Measurements from ENCODE around the gene AP4B1. TPM values are rescaled to one million over a fixed set of nuclear protein-coding genes. Genes with fewer than 3 reads are reported as not detected.
A peak's percentile ranks its signal among the peaks of the same experiment; 100 is the strongest.

AP4B1 gene
- total and polyA plus RNA-seq, 9 of the 15 experiments (the other 6 are each of a cell fraction or from before 2014, with no cell fraction given): 15.8 to 36.5 (median 24.6) TPM

DNA sequence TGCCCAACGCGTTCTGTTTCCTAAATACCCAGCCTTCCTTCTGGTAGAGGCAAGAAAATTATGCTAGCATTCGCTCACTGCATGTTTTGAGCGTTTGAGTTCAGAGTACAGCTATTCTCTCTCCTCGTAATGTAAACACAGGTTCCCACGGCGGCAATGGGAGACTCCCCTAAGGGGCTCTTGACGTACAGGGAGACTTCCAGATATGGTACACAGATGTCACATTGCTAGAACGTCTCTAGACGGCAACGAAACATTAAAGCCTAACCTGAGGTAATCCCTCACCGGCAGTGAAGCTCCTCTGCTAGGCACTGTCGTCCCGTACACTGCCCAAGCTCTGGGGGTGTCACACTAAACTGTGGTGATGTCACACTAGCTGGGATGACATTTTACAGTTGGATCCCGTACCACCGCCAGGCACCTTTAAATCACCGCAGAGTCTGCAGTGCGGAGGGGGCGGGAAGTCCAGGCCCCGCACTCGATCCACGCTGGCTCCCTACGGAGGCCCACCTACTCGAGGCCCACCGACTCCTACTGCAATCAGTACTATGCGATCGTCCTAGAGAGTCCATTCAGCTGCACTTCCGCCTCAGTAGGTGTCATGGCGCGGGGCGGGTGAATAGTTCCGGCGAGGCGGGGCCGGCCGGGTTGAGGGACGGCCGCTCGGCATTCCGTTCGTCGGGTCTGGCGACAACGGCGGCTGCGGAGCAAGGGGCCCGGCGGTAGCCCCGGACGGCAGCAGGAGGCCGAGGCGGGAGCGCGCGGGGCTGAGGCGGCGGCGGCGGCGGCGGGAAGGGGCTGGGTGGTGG lies 24.5 kb upstream of the AP4B1 start, which contains the start of gene HIPK1 (continued):
- TF ChIP-seq, protein P1, sequence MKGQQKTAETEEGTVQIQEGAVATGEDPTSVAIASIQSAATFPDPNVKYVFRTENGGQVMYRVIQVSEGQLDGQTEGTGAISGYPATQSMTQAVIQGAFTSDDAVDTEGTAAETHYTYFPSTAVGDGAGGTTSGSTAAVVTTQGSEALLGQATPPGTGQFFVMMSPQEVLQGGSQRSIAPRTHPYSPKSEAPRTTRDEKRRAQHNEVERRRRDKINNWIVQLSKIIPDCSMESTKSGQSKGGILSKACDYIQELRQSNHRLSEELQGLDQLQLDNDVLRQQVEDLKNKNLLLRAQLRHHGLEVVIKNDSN (CRISPR knock-in tag; IDR thresholded peaks at IDR 0.05): peak; percentile 34; the same call in 1 of the 2 replicates
- TF ChIP-seq, protein P2, sequence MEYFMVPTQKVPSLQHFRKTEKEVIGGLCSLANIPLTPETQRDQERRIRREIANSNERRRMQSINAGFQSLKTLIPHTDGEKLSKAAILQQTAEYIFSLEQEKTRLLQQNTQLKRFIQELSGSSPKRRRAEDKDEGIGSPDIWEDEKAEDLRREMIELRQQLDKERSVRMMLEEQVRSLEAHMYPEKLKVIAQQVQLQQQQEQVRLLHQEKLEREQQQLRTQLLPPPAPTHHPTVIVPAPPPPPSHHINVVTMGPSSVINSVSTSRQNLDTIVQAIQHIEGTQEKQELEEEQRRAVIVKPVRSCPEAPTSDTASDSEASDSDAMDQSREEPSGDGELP (CRISPR knock-in tag; IDR thresholded peaks at IDR 0.05; ENCODE audit: borderline replicate concordance): peak; percentile 87
- TF ChIP-seq ADNP (tag; IDR thresholded peaks at IDR 0.05) (no peak), CBFB (CRISPR knock-in tag; IDR thresholded peaks at IDR 0.05) (peak; percentile 60; the same call in 1 of the 2 replicates), GTF2E2 (tag; IDR thresholded peaks at IDR 0.05) (no peak), NCOA6 (IDR thresholded peaks at IDR 0.05) (no peak), CHD1 (IDR thresholded peaks at IDR 0.05; ENCODE audit: low read length) (no peak), ZNF316 (IDR thresholded peaks at IDR 0.05) (no peak), HLTF (IDR thresholded peaks at IDR 0.05) (no peak; the same call in 1 of the 2 replicates), MEF2A (IDR thresholded peaks at IDR 0.05; ENCODE audit: control insufficient read depth, low read depth, low read length) (no peak), NFYB (IDR thresholded peaks at IDR 0.05; ENCODE audit: extremely low read depth, insufficient read length) (no peak), TCF3 (CRISPR knock-in tag; IDR thresholded peaks at IDR 0.05) (no peak; the same call in 1 of the 2 replicates), GATAD2A (IDR thresholded peaks at IDR 0.05) (peak; percentile 12; the same call in 1 of the 2 replicates), ZNF121 (CRISPR knock-in tag; conservative IDR thresholded peaks at IDR 0.05) (no peak), MTA2 (IDR thresholded peaks at IDR 0.05; ENCODE audit: low read depth) (no peak), MAZ (CRISPR knock-in tag; conservative IDR thresholded peaks at IDR 0.05 in 1 of 2, IDR thresholded peaks at IDR 0.05 in 1 of 2) (peak; percentile 94 to 96)
- TF ChIP-seq, protein P3, sequence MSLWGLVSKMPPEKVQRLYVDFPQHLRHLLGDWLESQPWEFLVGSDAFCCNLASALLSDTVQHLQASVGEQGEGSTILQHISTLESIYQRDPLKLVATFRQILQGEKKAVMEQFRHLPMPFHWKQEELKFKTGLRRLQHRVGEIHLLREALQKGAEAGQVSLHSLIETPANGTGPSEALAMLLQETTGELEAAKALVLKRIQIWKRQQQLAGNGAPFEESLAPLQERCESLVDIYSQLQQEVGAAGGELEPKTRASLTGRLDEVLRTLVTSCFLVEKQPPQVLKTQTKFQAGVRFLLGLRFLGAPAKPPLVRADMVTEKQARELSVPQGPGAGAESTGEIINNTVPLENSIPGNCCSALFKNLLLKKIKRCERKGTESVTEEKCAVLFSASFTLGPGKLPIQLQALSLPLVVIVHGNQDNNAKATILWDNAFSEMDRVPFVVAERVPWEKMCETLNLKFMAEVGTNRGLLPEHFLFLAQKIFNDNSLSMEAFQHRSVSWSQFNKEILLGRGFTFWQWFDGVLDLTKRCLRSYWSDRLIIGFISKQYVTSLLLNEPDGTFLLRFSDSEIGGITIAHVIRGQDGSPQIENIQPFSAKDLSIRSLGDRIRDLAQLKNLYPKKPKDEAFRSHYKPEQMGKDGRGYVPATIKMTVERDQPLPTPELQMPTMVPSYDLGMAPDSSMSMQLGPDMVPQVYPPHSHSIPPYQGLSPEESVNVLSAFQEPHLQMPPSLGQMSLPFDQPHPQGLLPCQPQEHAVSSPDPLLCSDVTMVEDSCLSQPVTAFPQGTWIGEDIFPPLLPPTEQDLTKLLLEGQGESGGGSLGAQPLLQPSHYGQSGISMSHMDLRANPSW (CRISPR knock-in tag; IDR thresholded peaks at IDR 0.05): peak; percentile 34; the same call in 1 of the 2 replicates
- TF ChIP-seq, protein P4, sequence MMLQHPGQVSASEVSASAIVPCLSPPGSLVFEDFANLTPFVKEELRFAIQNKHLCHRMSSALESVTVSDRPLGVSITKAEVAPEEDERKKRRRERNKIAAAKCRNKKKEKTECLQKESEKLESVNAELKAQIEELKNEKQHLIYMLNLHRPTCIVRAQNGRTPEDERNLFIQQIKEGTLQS (IDR thresholded peaks at IDR 0.05): peak; percentile 97
- TF ChIP-seq, protein P4 (CRISPR knock-in tag; conservative IDR thresholded peaks at IDR 0.05): peak; percentile 93
- TF ChIP-seq, protein P5, sequence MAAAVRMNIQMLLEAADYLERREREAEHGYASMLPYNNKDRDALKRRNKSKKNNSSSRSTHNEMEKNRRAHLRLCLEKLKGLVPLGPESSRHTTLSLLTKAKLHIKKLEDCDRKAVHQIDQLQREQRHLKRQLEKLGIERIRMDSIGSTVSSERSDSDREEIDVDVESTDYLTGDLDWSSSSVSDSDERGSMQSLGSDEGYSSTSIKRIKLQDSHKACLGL (CRISPR knock-in tag; IDR thresholded peaks at IDR 0.05; ENCODE audit: borderline replicate concordance, poor library complexity, severe bottlenecking): no peak
- TF ChIP-seq, protein P6, sequence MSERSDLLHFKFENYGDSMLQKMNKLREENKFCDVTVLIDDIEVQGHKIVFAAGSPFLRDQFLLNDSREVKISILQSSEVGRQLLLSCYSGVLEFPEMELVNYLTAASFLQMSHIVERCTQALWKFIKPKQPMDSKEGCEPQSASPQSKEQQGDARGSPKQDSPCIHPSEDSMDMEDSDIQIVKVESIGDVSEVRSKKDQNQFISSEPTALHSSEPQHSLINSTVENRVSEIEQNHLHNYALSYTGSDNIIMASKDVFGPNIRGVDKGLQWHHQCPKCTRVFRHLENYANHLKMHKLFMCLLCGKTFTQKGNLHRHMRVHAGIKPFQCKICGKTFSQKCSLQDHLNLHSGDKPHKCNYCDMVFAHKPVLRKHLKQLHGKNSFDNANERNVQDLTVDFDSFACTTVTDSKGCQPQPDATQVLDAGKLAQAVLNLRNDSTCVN (CRISPR knock-in tag; IDR thresholded peaks at IDR 0.05): 0 out of 2 replicates have a peak, but pooled peaks have one; percentile 38

Measured in K562 (cell line).